HG02870 (cell line): ENCODE measurements around the gene RHEB.

Experiments used
- ATAC-seq: cut with Tn5 transposase; IDR thresholded peaks from one replicate; pipeline ENCODE4 v1.9.1; 2021; ENCODE audit warnings: mild to moderate bottlenecking, moderate library complexity; ENCODE audit not compliant: unreplicated experiment

Gene RHEB

GRCh38 chr7:151434549-151434948, 85.1 kb downstream of the RHEB start:
- ATAC-seq: no peak

GRCh38 chr7:151433721-151434400, 85.8 kb downstream of the RHEB start:
- ATAC-seq: no peak

DNA sequence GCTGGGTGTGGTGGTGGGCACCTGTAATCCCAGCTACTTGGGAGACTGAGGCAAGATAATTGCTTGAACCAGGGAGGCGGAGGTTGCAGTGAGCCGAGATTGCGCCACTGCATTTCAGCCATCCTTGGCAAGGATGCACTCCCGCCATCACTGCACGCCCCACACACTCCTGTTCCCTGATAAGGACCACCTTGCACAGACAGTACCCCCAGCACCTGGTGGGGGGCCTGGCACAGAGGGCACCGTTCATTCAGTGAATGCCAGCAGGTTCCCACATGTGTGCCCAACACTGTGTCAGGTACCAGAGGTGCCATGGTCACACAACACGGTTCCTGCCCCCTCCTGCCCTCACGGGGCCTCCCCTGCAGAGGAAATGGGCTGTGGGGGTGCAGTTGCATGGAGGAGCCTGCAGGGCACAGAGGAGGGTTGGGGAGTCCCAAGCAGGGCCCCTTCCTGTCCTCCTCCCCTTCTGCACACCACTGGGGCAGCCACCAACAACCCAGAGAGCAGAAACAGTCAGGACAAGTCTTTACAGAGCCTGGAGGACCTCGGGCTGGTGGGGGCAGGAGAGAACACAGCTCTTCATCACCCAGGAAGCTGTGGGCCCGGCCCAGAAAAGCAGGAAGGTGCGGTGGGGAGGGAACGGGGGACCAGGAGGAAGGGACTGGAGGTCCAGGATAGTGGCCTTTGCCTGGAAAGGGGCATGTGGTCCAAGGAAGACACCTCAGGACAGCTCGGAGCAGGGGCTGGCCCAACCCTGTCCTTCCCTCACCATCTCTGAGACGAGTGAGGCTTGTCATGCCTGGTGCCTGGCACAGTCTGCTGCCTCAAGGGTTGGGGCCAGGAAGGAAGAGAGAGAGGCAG, 86.8 kb downstream of the RHEB start:
- ATAC-seq: no peak

DNA sequence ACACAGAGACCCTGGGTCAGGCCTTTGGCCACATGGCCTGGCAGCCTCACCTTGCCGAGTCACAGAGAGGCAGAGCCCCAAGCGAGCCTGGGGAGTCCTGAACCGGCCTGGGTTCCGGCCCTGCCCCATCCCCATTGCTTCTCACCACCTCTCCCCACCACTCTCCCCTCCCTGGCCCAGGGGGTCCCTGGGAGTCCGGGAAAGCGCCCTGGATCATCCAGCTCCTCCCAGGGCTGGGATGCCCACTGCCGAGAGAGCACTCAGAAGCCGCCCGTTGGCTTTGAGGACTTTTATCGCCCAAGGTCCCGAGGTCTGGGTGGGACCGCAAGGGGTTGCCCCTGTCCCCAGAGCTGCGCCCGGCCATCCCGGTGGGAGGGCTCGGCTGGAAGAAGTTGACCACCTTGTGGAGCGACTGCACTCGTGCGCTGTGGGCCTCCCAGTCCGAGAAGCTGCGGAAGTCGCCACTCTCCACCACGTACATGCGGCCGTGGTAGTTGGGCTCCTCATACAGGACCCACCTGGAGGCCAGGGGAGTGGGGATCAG, 87.9 kb downstream of the RHEB start:
- ATAC-seq: no peak

GRCh38 chr7:151431281-151431767, 88.4 kb downstream of the RHEB start:
- ATAC-seq: no peak

- ATAC-seq: no peak
Observed at GRCh38 chr7:151430391-151431205, 89.1 kb downstream of the RHEB start.

GRCh38 chr7:151429560-151430331, 89.9 kb downstream of the RHEB start:
- ATAC-seq: peak; percentile 66

- ATAC-seq: no peak
Observed at GRCh38 chr7:151429237-151429559, 90.5 kb downstream of the RHEB start.

DNA sequence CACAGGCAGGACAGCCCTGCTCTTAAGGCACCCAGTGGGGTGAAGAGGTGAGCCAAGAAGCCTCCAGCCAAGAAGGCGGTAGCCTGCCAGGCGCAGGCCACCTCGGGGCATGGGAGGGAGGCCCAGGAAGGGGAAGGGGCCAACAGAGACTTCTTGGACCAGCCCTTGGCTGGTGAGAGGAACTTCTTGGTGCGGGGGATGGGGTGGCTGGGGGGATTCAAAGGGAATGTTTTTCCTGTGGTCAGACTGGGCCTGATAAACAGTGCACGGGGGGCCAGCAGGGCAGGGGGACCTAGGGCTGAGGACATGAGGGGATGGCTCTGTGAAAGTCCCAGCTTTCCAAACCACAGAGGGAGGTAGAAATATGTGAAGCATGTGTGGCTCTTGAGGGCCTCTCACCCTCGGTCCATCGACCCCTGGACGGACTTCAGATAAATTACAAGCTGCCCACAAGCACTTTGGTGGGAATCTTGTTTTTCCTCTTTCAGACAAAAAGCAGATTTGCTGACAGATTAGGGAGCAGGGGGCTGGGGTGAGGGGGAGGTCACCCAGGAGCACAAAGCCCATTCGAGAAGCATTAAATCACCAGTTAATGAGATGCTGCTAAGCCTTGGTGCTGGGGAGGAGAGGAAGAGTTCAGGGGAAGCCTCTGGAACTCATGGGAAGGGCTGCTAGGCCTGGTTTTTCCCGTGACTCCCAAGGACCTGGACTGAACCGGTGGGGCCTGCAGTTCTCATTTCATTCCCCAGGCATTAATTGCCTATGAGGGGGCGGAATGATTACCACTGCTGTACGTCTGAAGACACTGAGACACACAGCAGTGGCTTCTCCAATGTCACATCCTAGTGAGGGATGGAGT, 91.1 kb downstream of the RHEB start:
- ATAC-seq: no peak

GRCh38 chr7:151427705-151428377, 91.9 kb downstream of the RHEB start:
- no peak for ATAC-seq

GRCh38 chr7:151426904-151427704, 92.6 kb downstream of the RHEB start:
- no peak for ATAC-seq

GRCh38 chr7:151426441-151426903, 93.2 kb downstream of the RHEB start:
- ATAC-seq: no peak

DNA sequence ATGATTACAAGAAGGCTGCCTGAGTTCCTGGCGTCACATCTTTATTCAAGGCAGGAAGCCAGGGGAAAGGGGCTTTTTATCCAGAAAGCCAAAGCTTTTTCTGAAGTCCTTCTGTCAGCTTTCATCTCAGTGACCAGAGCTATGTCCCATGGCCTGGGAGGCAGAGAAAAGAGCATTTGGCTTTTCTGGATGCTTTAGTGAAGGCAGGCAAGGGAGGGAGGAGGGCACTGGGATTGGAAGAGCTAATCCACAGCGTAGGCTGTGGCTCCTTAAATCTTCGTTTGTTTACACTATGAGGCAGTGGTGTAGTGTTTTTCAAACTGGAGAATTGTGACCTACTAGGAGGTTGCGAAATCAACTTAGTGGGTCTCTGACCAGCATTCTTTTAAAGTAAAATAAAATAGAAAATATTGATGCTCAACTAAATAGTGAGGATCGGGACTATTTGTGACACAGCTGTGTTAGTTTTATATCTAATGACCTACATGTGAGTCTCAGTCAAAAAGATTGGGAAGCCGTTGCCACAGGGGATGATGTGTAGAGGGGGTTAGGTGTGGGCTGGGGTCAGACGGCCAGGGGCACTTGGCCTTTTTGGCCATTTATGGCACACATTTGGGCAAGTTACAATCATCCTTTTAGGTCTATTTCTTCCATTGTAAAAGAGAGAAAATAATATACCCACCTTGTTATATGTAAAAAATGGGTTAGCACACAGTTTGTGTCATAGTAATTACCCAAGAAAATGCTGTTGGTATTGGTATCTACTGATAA, 93.8 kb downstream of the RHEB start:
- ATAC-seq: no peak

DNA sequence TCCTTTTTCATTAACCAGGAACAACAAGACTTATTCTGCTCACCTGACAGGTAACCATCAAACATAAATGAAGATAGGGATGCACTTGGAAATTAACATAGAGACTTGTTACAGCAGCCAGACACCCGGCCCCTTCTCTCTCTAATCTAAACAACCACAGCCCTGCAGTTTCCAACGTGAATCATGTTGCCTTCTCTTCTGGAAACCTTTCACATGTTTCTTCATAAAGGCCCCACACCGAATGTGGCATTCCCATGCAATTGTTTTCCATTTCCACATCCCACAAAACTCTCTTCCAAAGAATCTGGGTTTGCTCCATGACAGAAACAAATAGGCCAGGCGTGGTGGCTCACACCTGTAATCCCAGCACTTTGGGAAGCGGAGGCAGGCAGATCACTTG, 94.9 kb downstream of the RHEB start:
- ATAC-seq: no peak

GRCh38 chr7:151423936-151424335, 95.8 kb downstream of the RHEB start:
- no peak for ATAC-seq

DNA sequence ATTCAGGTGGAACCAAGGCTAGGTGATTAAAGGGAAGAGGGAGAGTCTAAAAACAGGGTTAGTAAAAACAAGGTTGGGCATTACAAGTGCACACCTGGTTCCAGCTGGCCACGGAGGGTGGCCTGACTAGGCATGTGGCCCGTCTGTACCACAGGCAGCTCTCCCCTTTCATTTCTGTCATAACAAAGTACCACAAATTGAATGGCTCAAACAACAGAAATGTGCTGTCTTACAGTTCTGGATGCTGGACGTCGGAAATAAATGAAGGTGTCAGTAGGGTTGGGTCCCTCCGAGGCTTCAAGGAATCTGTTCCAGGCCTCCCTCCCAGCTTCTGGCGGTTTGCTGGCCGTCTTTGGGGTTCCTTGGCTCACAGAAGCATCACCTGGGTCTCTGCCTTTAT, 96.5 kb downstream of the RHEB start:
- no peak for ATAC-seq

- no peak for ATAC-seq
Observed at GRCh38 chr7:151422212-151422611, 97.5 kb downstream of the RHEB start.
